ENCODE measurements around the gene FRMD4B.

The FRMD4B gene

DNA sequence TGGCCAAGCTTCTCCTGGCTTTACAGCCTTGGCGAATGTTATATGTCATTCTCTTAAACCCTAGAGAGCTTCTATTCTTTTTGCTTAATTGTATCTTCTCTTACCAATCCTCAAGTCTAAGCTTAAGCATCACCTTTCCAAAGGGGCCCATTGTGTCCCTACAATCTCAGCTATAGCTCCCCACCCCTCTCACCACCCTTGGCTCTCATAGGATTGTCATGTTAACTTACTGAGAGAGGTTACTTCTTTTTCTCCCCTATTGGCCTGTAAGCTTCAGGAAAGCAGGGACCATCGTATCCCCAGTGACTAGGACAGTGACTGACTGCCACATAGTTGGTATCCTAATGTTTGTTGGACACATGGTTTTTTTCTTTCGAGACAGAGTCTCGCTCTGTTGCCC is 220.1 kb downstream of the FRMD4B start:
- no peak for FAIRE-seq

- FAIRE-seq = no peak
Measured at GRCh38 chr3:69164296-69164695, 221.6 kb downstream of the FRMD4B start.

DNA sequence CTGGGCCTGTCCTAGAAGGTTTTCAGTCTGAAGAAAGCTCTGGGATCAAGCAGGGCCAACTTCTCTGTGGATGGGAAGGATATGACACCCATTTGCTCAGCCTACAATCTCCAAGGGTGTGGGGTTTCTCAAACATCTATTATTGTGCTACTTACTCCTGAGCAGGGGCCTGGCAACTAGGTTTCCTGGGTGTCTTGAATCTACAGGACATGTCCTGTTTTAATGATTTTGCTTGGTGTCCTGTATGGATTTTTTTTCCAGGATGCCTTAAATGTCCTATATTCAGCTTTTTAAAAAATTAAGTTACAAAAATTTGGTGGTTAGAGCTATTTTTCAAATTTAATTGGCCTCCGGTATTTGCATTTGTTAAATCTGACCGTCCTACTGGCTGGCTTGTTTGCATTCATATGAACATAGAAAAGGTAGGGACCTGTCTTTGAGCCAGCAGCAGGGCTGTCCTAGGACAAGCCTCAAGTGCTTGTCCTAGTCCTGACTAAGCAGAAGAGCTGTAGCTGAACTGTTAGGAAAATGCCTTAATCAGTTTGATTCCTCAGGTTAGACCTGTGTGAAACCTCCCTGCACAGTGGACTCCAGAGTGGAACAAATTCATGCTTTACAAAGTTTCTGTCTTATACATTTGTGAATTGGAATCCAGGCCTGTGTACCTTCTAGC is 223.4 kb downstream of the FRMD4B start:
- FAIRE-seq = no peak

GRCh38 chr3:69161587-69162307 is 224.1 kb downstream of the FRMD4B start:
- no peak for FAIRE-seq

DNA sequence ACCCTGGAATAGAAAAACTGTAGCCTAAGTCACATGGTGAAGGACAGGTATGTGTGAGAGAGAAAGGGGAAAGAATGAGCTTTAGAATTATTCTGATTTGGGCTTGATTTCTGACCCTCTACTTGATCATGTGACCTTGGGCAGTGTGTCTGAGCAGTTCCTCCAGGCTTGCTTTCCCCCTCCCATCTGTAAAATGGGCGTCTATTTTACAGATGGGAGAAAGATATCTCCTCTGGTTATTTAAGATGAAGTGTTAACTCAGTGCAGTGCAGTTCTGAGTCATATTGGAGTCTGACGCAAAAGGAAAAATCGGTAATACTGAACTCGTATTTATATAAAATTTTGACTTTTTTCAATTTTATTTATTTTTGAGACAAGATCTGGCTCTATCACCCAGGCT is 225.4 kb downstream of the FRMD4B start:
- no peak for FAIRE-seq

GRCh38 chr3:69160107-69160506 is 225.8 kb downstream of the FRMD4B start:
- no peak for FAIRE-seq

GRCh38 chr3:69149586-69149985 is 236.3 kb downstream of the FRMD4B start:
- no peak for FAIRE-seq

DNA sequence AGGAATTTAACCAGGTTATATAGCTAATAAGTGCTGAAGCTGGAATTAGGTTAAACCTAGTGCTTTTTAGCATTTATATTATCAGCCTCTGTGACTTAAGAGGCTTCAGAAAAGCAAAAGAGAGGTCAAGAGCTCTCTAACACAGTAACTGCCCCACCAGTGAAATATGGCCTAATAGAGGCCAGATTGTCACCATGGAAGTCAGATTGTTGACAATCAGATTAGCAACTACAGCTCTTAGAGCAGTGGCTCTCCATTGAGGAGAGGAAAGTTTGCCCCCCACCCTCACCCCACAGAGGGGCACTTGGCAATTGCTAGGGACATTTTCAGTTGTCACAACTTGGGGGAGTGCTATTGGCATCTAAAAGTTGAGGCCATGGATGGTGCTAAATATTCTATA is 240.2 kb downstream of the FRMD4B start:
- no peak for FAIRE-seq

GRCh38 chr3:69144631-69145245 is 241.2 kb downstream of the FRMD4B start:
- FAIRE-seq = no peak

GRCh38 chr3:69143612-69144011 is 242.3 kb downstream of the FRMD4B start:
- no peak for FAIRE-seq

DNA sequence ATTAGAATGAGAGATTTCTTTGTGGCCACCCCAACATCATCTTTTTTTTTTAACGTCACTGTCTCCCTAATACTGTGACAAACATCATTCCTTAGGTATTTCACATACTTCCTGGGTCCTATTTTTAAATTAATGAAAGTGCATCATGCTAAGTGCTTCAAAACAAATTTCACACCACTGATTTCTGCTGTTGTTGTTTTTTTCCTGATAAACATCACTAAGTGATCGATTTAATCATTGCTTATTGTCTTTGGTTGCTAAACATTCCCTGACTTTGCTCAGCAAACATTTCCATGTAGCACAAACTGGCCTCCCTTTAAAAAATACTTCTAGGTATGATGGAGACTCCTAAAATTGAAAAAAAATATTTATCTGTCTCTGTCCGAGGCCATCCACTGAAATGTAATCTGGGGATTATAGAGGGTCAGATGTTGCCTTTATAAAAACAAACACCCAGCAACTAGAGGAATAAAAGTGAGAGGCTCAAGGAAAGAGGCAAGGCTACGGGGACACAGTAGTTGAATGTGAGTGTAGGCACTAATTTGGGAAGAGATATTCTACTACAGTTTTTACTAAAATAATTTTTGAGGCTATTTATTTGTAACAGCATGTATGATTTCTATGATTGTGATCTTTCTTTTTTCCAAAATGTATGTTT is 243.0 kb downstream of the FRMD4B start:
- FAIRE-seq = no peak

GRCh38 chr3:69142090-69142489 is 243.8 kb downstream of the FRMD4B start:
- no peak for FAIRE-seq

- no peak for FAIRE-seq
Measured at GRCh38 chr3:69141313-69141712, 244.6 kb downstream of the FRMD4B start.

GRCh38 chr3:69137412-69137811 is 248.5 kb downstream of the FRMD4B start:
- no peak for FAIRE-seq

DNA sequence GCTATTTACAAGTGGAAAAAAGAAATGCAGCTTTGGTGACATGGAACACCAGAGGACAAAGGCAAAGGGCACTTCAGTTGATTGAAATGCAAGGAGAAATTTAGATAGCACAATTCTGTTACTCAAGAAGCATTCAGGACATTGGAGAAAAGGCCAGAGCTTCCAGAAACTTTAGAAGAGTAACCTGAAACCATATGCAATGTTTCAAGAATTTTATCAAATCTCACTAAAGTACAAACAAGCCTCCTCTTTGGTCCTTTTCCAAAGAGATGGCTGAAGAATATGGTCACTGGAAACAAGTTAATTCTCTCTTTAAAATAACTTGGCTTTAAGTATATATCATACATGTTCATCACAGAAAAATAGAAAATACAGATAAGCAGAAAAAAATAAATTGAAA is 248.9 kb downstream of the FRMD4B start:
- no peak for FAIRE-seq

DNA sequence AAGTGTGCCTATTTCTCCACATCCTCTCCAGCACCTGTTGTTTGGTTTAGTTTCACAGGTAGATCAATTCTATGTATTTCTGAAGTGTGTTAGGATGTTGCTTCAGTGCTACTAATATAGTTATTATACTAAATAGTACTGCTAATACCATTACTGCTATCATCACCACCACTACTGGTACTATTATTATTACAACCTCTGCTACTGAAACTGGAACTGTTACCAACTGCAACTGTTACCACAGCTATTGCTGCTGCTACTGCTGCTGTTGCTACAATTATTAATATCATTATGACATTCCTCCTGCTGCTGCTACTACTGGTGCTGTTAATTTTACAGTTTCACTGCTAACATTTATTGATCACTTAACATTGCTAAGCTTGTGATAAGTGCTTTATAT is 255.2 kb downstream of the FRMD4B start:
- FAIRE-seq = no peak

DNA sequence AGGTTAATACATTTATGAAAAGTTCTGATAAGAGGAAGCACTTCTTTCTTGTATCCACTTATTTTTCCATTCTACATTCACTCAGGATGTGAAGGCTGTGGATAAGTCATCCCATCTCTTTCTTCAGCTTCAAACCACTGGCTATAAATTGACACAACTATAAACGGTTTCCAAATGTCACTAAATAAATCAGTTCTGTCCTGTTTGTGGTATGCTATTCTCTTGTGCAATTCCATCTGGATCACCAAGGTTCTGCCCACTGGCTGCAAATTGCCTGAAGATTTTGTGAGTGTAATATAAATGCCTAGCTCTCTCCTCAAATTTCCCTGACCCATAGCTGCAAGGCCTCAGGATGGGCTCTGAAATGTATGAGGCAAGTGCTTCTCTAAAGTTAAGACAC is 256.4 kb downstream of the FRMD4B start:
- FAIRE-seq = no peak

DNA sequence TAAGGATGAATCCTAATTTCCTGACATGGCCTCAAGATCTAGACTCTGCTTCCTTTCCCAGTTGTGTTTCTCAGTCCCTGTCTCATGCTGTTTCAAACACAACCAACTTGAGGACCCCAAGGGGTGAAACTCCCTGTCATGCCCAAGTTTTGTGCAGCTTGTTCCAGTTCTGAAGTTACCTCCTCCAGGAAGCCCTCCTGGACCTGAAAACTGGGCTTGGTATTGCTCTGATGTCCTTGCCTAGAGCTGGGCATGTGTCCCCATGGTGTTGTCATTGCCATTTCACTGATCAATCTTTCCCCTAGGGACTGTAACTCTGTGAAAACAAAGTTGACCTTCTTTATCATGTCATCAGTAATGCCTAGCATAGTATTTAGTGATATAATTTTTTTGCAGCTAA is 257.4 kb downstream of the FRMD4B start:
- FAIRE-seq = no peak

DNA sequence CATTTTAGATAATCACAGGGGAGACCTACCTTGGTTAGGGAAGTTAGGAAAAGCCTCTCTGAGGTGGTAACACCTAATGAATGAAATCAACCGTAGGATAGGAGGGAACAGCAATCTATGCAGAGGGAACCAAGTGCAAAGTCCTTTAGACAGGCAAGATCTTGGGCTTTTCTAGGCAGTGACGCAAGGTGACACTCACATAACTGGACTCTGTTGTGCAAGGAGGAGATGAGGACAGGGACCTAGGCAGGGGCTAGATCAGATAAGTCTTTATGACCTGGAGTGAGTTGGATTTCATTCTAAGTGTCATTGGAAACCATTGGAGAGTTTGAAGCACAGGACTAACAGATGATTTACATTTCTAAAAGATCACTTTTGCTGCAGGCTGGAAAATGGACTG is 258.9 kb downstream of the FRMD4B start:
- no peak for FAIRE-seq

DNA sequence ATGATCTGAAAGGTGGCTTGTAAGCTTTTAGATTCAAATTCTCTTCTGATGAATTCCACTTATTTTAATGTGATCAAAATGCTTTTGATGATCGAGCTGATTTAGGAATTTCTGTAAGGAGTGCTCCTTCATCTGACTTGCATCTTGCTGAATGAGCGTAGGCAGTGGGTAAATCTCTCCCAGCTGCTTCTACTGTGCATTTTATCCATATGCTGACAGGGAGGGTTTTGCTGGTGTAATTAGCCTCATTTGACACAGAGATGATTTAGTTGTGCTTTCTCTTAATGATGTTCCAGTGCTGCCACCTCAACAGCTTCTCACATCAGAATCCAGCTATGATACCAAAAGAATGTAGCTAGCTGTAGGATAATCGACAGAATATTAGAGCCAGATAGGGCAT is 259.7 kb downstream of the FRMD4B start:
- FAIRE-seq = no peak

DNA sequence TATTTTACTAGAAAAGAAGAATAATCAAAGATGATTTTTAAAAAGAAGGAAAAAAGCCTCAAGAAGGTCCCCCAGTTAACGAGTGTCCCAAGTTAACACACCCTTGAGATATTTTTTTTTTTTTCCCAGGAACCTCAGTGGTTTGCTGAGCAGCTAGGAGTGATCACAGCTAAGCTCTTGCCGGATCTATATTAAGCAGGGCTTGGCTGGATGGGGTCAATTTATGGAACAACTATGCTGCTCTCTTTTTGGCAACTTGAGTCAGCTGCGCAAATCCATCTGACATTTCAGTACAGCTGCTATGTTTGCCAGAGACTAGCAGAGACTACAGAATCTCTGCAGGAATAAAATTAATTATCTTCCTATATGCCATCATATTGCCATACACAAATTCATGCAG is 263.5 kb downstream of the FRMD4B start, which contains the start of gene LMOD3:
TSS of gene LMOD3 (minus strand) at position 193 of the 400 bp plus-strand sequence. CDS start 209 bp downstream, outside the sequence.
- FAIRE-seq = no peak

GRCh38 chr3:69121950-69122349 is 263.9 kb downstream of the FRMD4B start:
- no peak for FAIRE-seq

DNA sequence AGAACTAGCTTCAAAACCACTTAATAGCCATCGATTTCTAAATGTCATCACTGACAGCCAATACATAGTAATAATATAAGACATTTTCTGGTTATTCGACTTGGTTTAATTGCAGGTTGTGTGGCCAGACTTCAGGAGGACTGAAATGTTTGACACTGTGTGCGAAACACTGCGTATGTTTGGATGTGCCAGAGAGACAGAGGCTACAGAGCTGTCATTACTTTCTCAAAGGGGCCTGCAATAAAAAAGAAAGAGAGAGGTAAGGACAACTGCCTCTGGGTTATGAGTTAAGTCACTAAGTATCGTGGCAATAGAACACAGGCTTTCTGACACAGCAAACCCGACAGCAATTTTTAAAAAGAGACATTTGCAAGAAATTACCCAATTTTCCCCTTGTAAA is 264.4 kb downstream of the FRMD4B start:
- FAIRE-seq = no peak

All from colon (tissue), 2 donors.